HCT116 (cell line): ENCODE data around the gene GAB2. TPM values are rescaled to one million over a fixed set of nuclear protein-coding genes. Genes with fewer than 3 reads are reported as not detected.

Experiments used
- ATAC-seq: fragments of 200-7000 bp; cut with Tn5 transposase; 2 replicates; pipeline ENCODE4 v1.9.1; 2020; ENCODE audit warnings: mild to moderate bottlenecking, moderate library complexity
- BruUV-seq: library from RNA; stranded (reverse); fragments of 400-500 nt; replicated peaks from 2 replicates; lab custom pipeline; 2021; lab: Mats Ljungman, UMichigan
- CTCF ChIA-PET: fragments of 300-600 bp; sonication (Branson Sonifier 250); formaldehyde crosslinking; loops from one replicate; lab custom pipeline; 2021; ENCODE audit warnings: antibody characterized with exemption; lab: Charles Lee
- POLR2A ChIA-PET: fragments of 300-600, 350-600 bp; sonication (Branson Sonifier 250); formaldehyde crosslinking; loops from one replicate; lab custom pipeline; 2021; ENCODE audit warnings: antibody characterized with exemption; lab: Charles Lee
- RAD21 ChIA-PET, 2 experiments: fragments of 300-600 bp; sonication (Branson Sonifier 250); formaldehyde crosslinking; loops; one replicate each; lab custom pipeline; 2023; ENCODE audit warnings: low total read pairs in 2 of 2; ENCODE audit not compliant: uncharacterized antibody in 2 of 2, unreplicated experiment in 2 of 2, low non-redundant PET in 1 of 2; lab: Charles Lee
- DNase-seq: peaks from one replicate; pipeline ENCODE4 v3.0.0-alpha.2; 2010; ENCODE audit warnings: low read depth, low spot score
- H2AFZ ChIP-seq: fragments of 200-600 bp; shearing (Covaris generic), sonication (generic); 2 replicates; pipeline ENCODE4 v1.6.1; 2017; ENCODE audit warnings: low read depth, mixed run types, mixed read lengths, antibody characterized with exemption, low read length; ENCODE audit not compliant: poor library complexity, severe bottlenecking
- H3K27ac ChIP-seq: 2 replicates; pipeline ENCODE4 v1.5.1; 2012; ENCODE audit warnings: low read depth, low read length
- H3K27me3 ChIP-seq: fragments of 200-600 bp; sonication (generic); 2 replicates; pipeline ENCODE4 v1.6.1; 2016; ENCODE audit warnings: mixed run types, low read length, mixed read lengths; ENCODE audit not compliant: insufficient read depth
- H3K36me3 ChIP-seq, 2 experiments: fragments of 200-500 bp in 1 of 2; fragments of 200-600 bp in 1 of 2; sonication (Bioruptor generic) in 1 of 2; sonication (generic) in 1 of 2; 2 replicates each; pipeline versions ENCODE4 v1.5.1 to v1.6.1; 2014 to 2016; ENCODE audit warnings: low read length in 2 of 2, inconsistent platforms in 1 of 2, mixed read lengths in 1 of 2, mixed run types in 1 of 2; ENCODE audit not compliant: insufficient read depth in 2 of 2, control insufficient read depth in 1 of 2
- H3K4me1 ChIP-seq, 2 experiments: fragments of 200-600 bp in 1 of 2; sonication (generic) in 1 of 2; 2 replicates each; pipeline versions ENCODE4 v1.5.1 to v1.6.1; 2012 to 2017; ENCODE audit warnings: low read length in 2 of 2, inconsistent platforms in 1 of 2, mild to moderate bottlenecking in 1 of 2, mixed read lengths in 1 of 2, mixed run types in 1 of 2, moderate library complexity in 1 of 2; ENCODE audit not compliant: insufficient read depth in 2 of 2, control insufficient read depth in 1 of 2
- H3K4me2 ChIP-seq: fragments of 200-600 bp; sonication (generic); 2 replicates; pipeline ENCODE4 v1.6.1; 2017; ENCODE audit warnings: mixed run types, low read length, mixed read lengths
- H3K4me3 ChIP-seq, 2 experiments: fragments of 200-600 bp in 1 of 2; sonication (generic) in 1 of 2; replicated peaks in 1 of 2; 2 replicates each; pipeline ENCODE4 v1.5.1; 2011 to 2016; ENCODE audit warnings: low read length in 2 of 2, control low read depth in 1 of 2, low read depth in 1 of 2, mild to moderate bottlenecking in 1 of 2, mixed read lengths in 1 of 2, mixed run types in 1 of 2
- H3K79me2 ChIP-seq: fragments of 200-600 bp; sonication (generic); 2 replicates; pipeline ENCODE4 v1.6.1; 2017; ENCODE audit warnings: mild to moderate bottlenecking, mixed run types, low read length, moderate library complexity, mixed read lengths; ENCODE audit not compliant: insufficient read depth
- H3K9ac ChIP-seq: fragments of 200-600 bp; sonication (generic); 2 replicates; pipeline ENCODE4 v1.6.1; 2016; ENCODE audit warnings: low read length, mixed read lengths
- H3K9me2 ChIP-seq: fragments of 200-600 bp; sonication (generic), shearing (Covaris generic); 2 replicates; pipeline ENCODE4 v1.6.1; 2017; ENCODE audit warnings: mixed run types, mild to moderate bottlenecking, moderate library complexity; ENCODE audit not compliant: insufficient read depth
- H3K9me3 ChIP-seq, 2 experiments: fragments of 200-500 bp in 1 of 2; fragments of 200-600 bp in 1 of 2; sonication (Bioruptor generic) in 1 of 2; sonication (generic) in 1 of 2; 2 replicates each; pipeline ENCODE4 v1.6.1; 2014 to 2017; ENCODE audit warnings: low read length in 2 of 2, mixed read lengths in 2 of 2, inconsistent platforms in 1 of 2, low read depth in 1 of 2, mild to moderate bottlenecking in 1 of 2, mixed run types in 1 of 2, moderate library complexity in 1 of 2; ENCODE audit not compliant: control insufficient read depth in 1 of 2, insufficient read depth in 1 of 2
- H4K20me1 ChIP-seq: fragments of 200-600 bp; sonication (generic), shearing (Covaris generic); 2 replicates; pipeline ENCODE4 v1.6.1; 2017; ENCODE audit warnings: mixed run types, mild to moderate bottlenecking, moderate library complexity; ENCODE audit not compliant: insufficient read depth
- ATF3 ChIP-seq: IDR thresholded peaks from 2 replicates; pipeline ENCODE4 v1.6.1; 2012
- CBX3 ChIP-seq: IDR thresholded peaks from 2 replicates; pipeline ENCODE4 v1.6.1; 2012; ENCODE audit warnings: low read depth
- CEBPB ChIP-seq: IDR thresholded peaks from 2 replicates; pipeline ENCODE4 v1.6.1; 2012; ENCODE audit warnings: low read depth
- CTCF ChIP-seq, 3 experiments: fragments of 200-600 bp in 1 of 3; sonication (generic) in 1 of 3; IDR thresholded peaks in 2 of 3; conservative IDR thresholded peaks in 1 of 3; 2 replicates each; pipeline ENCODE4 v1.5.1; 2012 to 2017; ENCODE audit warnings: low read depth in 2 of 3, low read length in 2 of 3, antibody characterized with exemption in 1 of 3, borderline replicate concordance in 1 of 3, control low read depth in 1 of 3, mild to moderate bottlenecking in 1 of 3, mixed read lengths in 1 of 3, mixed run types in 1 of 3, moderate library complexity in 1 of 3; ENCODE audit not compliant: insufficient read depth in 1 of 3
- EZH2 ChIP-seq: fragments of 200-600 bp; sonication (generic); IDR thresholded peaks from 2 replicates; pipeline ENCODE4 v1.6.1; 2017; ENCODE audit warnings: antibody characterized with exemption, mixed run types
- JUND ChIP-seq: IDR thresholded peaks from 2 replicates; pipeline ENCODE4 v1.6.1; 2012
- MAX ChIP-seq: IDR thresholded peaks from 2 replicates; pipeline ENCODE4 v1.6.1; 2012
- POLR2AphosphoS5 ChIP-seq: IDR thresholded peaks from 2 replicates; pipeline ENCODE4 v1.6.1; 2011; ENCODE audit warnings: mild to moderate bottlenecking, low read depth, low read length, moderate library complexity
- SIN3A ChIP-seq: IDR thresholded peaks from 2 replicates; pipeline ENCODE4 v1.6.1; 2012; ENCODE audit warnings: low read depth
- ZFX ChIP-seq: fragments of 450-650 bp; IDR thresholded peaks from 2 replicates; pipeline ENCODE4 v1.6.1; 2017
- intact Hi-C: fragments of 100-400 bp; cut with micrococcal nuclease; formaldehyde crosslinking; loops from 2 replicates; pipeline ENCODE4 v1.10.0; 2022
- total RNA-seq: library from RNA; stranded (reverse); gene quantifications from one replicate; pipeline ENCODE4 v1.2.1, GENCODE V29; 2021; ENCODE audit not compliant: unreplicated experiment

Gene GAB2
- total RNA-seq, 1 experiment from 2014 or later, result 1.9 TPM

GRCh38 chr11:78351979-78352841, 65.4 kb downstream of the GAB2 start:
- ATAC-seq, result no peak

More at GRCh38 chr11:78351979-78352841, 65.4 kb downstream of the GAB2 start:
- H2AFZ ChIP-seq, result no peak overlapping the region
- CTCF ChIA-PET, result no interaction called here
- no peaks in the 10 kb centered on the region for H3K36me3 ChIP-seq
- RAD21 ChIA-PET, result no interaction called here
- H3K27ac ChIP-seq, result no peak overlapping the region
- no peak overlapping the region for H3K9ac ChIP-seq
- TF ChIP-seq EZH2 (no peak), SIN3A (no peak), ZFX (no peak), MAX (no peak), CTCF (IDR thresholded peaks at IDR 0.05 in 2 of 3, conservative IDR thresholded peaks at IDR 0.05 in 1 of 3; ENCODE audit: borderline replicate concordance in 1 of 3, insufficient read depth in 1 of 3, low read depth in 2 of 3, low read length in 2 of 3) (no peak), JUND (no peak), CEBPB (no peak), CBX3 (no peak), ATF3 (no peak), POLR2AphosphoS5 (no peak)
- no peaks in the 10 kb centered on the region for H4K20me1 ChIP-seq
- no peaks in the 10 kb centered on the region for H3K27me3 ChIP-seq
- no peaks in the 10 kb centered on the region for H3K4me1 ChIP-seq
- no peaks in the 10 kb centered on the region for H3K9me3 ChIP-seq
- no peak overlapping the region for H3K4me2 ChIP-seq
- POLR2A ChIA-PET, result no interaction called here
- H3K79me2 ChIP-seq, result no peaks in the 10 kb centered on the region
- intact Hi-C loops, result no loop called here
- H3K9me2 ChIP-seq, result no peaks in the 10 kb centered on the region
- no TSS peak for BruUV-seq
- DNase-seq, result no peak
- no peak overlapping the region for H3K4me3 ChIP-seq
